KMS-11 (cell line): ENCODE results near the gene ABCG4.

ENCODE experiments used
- H2AFZ ChIP-seq: fragments of 200-600 bp; sonication (generic); 2 replicates; pipeline ENCODE4 v1.6.1; 2016; ENCODE audit warnings: antibody characterized with exemption, mixed run types, low read depth
- H3K27ac ChIP-seq: fragments of 200-600 bp; sonication (generic); 2 replicates; pipeline ENCODE4 v1.6.1; 2016; ENCODE audit warnings: mild to moderate bottlenecking, mixed run types
- H3K27me3 ChIP-seq: fragments of 200-600 bp; sonication (generic); 2 replicates; pipeline ENCODE4 v1.6.1; 2017; ENCODE audit warnings: mild to moderate bottlenecking, low read depth, mixed run types, moderate library complexity; ENCODE audit not compliant: insufficient read depth
- H3K36me3 ChIP-seq: fragments of 200-600 bp; sonication (generic); 2 replicates; pipeline ENCODE4 v1.6.1; 2017; ENCODE audit warnings: mild to moderate bottlenecking, mixed run types; ENCODE audit not compliant: insufficient read depth
- H3K4me1 ChIP-seq: fragments of 200-600 bp; sonication (generic); 2 replicates; pipeline ENCODE4 v1.6.1; 2016; ENCODE audit warnings: mild to moderate bottlenecking, low read depth, mixed run types; ENCODE audit not compliant: poor library complexity, severe bottlenecking
- H3K4me2 ChIP-seq: fragments of 200-600 bp; sonication (generic); 2 replicates; pipeline ENCODE4 v1.7.0; 2016; ENCODE audit warnings: mild to moderate bottlenecking, mixed run types
- H3K4me3 ChIP-seq: fragments of 200-600 bp; sonication (generic); IDR thresholded peaks from 2 replicates; pipeline ENCODE4 v1.6.1; 2017; ENCODE audit warnings: low read depth, low read length, mixed read lengths; ENCODE audit not compliant: insufficient read depth
- H3K79me2 ChIP-seq: fragments of 200-600 bp; sonication (generic); 2 replicates; pipeline ENCODE4 v1.6.1; 2016; ENCODE audit warnings: low read depth, mixed run types; ENCODE audit not compliant: insufficient read depth
- H3K9ac ChIP-seq: fragments of 200-600 bp; sonication (generic); 2 replicates; pipeline ENCODE4 v1.6.1; 2016; ENCODE audit warnings: mild to moderate bottlenecking, mixed run types
- H4K20me1 ChIP-seq: fragments of 200-600 bp; sonication (generic); 2 replicates; pipeline ENCODE4 v1.6.1; 2016; ENCODE audit warnings: mild to moderate bottlenecking, mixed run types; ENCODE audit not compliant: insufficient read depth
- CTCF ChIP-seq: fragments of 200-600 bp; sonication (generic); conservative IDR thresholded peaks from 2 replicates; pipeline ENCODE4 v1.6.1; 2017; ENCODE audit warnings: low read depth, mild to moderate bottlenecking, antibody characterized with exemption, low read length, moderate library complexity, mixed read lengths

The ABCG4 gene

GRCh38 chr11:119168471-119169281, 19.8 kb downstream of the ABCG4 start, which contains the start of gene NLRX1:
NLRX1 (plus strand) TSS chr11:119168725; CDS start chr11:119171404, 2,679 bp downstream.
- Histone ChIP-seq H3K27ac (peak within 1 kb of the TSS; percentile 51), H3K4me1 (no peaks in the 10 kb centered on the region), H4K20me1 (no peaks in the 10 kb centered on the region), H3K79me2 (no peaks in the 10 kb centered on the region), H2AFZ (peak within 1 kb of the TSS; percentile 75), H3K36me3 (no peaks in the 10 kb centered on the region), H3K9ac (peak within 1 kb of the TSS; percentile 86), H3K4me3 (no peak within 1 kb of the TSS), H3K27me3 (no peaks in the 10 kb centered on the region), H3K4me2 (peak within 1 kb of the TSS; percentile 60)
- peak; percentile 64 for TF ChIP-seq CTCF

GRCh38 chr11:119169282-119169719, 20.4 kb downstream of the ABCG4 start:
- no peaks in the 10 kb centered on the region for H3K36me3 ChIP-seq
- no peaks in the 10 kb centered on the region for H3K4me1 ChIP-seq
- H4K20me1 ChIP-seq, result no peaks in the 10 kb centered on the region
- TF ChIP-seq CTCF, result no peak
- no peak overlapping the region for H3K4me3 ChIP-seq
- H3K27ac ChIP-seq, result no peak overlapping the region
- no peaks in the 10 kb centered on the region for H3K79me2 ChIP-seq
- H3K4me2 ChIP-seq, result peak overlapping the region; percentile 60
- H2AFZ ChIP-seq, result peak overlapping the region; percentile 75
- no peaks in the 10 kb centered on the region for H3K27me3 ChIP-seq
- peak overlapping the region; percentile 86; the same call in 1 of the 2 replicates for H3K9ac ChIP-seq

- H3K79me2 ChIP-seq, result no peaks in the 10 kb centered on the region
- H3K4me2 ChIP-seq, result no peak overlapping the region
- no peaks in the 10 kb centered on the region for H4K20me1 ChIP-seq
- no peak overlapping the region for H2AFZ ChIP-seq
- H3K4me3 ChIP-seq, result no peak overlapping the region
- H3K27ac ChIP-seq, result no peak overlapping the region
- H3K9ac ChIP-seq, result no peak overlapping the region
- no peaks in the 10 kb centered on the region for H3K4me1 ChIP-seq
- no peak for TF ChIP-seq CTCF
- H3K27me3 ChIP-seq, result no peaks in the 10 kb centered on the region
- H3K36me3 ChIP-seq, result no peaks in the 10 kb centered on the region
These were observed 23.7 kb downstream of the ABCG4 start for GRCh38 chr11:119172513-119172912.

- TF ChIP-seq CTCF, result no peak
- H3K4me2 ChIP-seq, result no peak overlapping the region
These were observed 24.6 kb downstream of the ABCG4 start for GRCh38 chr11:119173453-119173852.

More at GRCh38 chr11:119173453-119173852, 24.6 kb downstream of the ABCG4 start:
- H3K9ac ChIP-seq, result no peak overlapping the region
- H2AFZ ChIP-seq, result no peak overlapping the region
- H3K27me3 ChIP-seq, result no peaks in the 10 kb centered on the region
- H3K4me3 ChIP-seq, result no peak overlapping the region
- no peak overlapping the region for H3K27ac ChIP-seq
- H4K20me1 ChIP-seq, result no peaks in the 10 kb centered on the region
- H3K36me3 ChIP-seq, result no peaks in the 10 kb centered on the region
- H3K79me2 ChIP-seq, result no peaks in the 10 kb centered on the region
- H3K4me1 ChIP-seq, result no peaks in the 10 kb centered on the region
